ENCODE results near the gene HPCAL1. TPM values are rescaled to one million over a fixed set of nuclear protein-coding genes. Genes with fewer than 3 reads are reported as not detected.

HPCAL1 gene
- total and polyA plus RNA-seq, 10 of the 15 experiments (the other 5 are each of a cell fraction or from before 2014, with no cell fraction given) = 0.40 to 12.8 (median 7.9) TPM

GRCh38 chr2:10378189-10378588 is 75.5 kb downstream of the HPCAL1 start:
- Histone ChIP-seq H3K9ac (ENCODE audit: control insufficient read depth, insufficient read depth, low read length) (no peak overlapping the region), H3K27me3 (replicated peaks in 1 of 2; ENCODE audit: control insufficient read depth in 2 of 2, insufficient read depth in 2 of 2, low read length in 1 of 2) (no peaks in the 10 kb centered on the region), H3K9me3 (replicated peaks; ENCODE audit: control insufficient read depth, insufficient read depth, low read length) (no peaks in the 10 kb centered on the region), H3K27ac (ENCODE audit: control insufficient read depth, insufficient read depth) (no peak overlapping the region), H2AFZ (ENCODE audit: control insufficient read depth, low read depth, low read length) (no peak overlapping the region), H3K79me2 (ENCODE audit: control insufficient read depth, insufficient read depth, low read length) (no peaks in the 10 kb centered on the region), H4K20me1 (ENCODE audit: control insufficient read depth, insufficient read depth) (no peaks in the 10 kb centered on the region), H3K4me1 (ENCODE audit: control insufficient read depth, insufficient read depth, low read length) (peaks cover 43% of the 10 kb centered on the region), H3K4me2 (ENCODE audit: control insufficient read depth, insufficient read depth) (0 out of 2 replicates have a peak overlapping the region, but pooled peaks have one; percentile 57), H3K36me3 (ENCODE audit: control insufficient read depth in 2 of 2, insufficient read depth in 2 of 2, low read length in 1 of 2) (no peaks in the 10 kb centered on the region), H3K4me3 (no peak overlapping the region)
- FAIRE-seq = peak; percentile 84
- WGBS (ENCODE audit: insufficient coverage, insufficient replicate concordance, low lambda C conversion rate, missing lambda C conversion rate) = 11% methylated on average over 7 of the region's 7 CpGs
- RAD21 ChIA-PET (ENCODE audit: unreplicated experiment) = interaction anchor here (0.9 to 6.7 kb wide), 8 partner anchors 27 to 250 kb away, joined by 3 to 129 read pairs (median 4); partner anchors contain the start of gene HPCAL1
- intact Hi-C loops (cut with micrococcal nuclease; ENCODE audit: unreplicated experiment) = no loop called here
- SMC1A ChIA-PET (ENCODE audit: uncharacterized antibody, unreplicated experiment) = interaction anchor here (0.6 to 6.9 kb wide), 3 partner anchors 30 to 180 kb away, joined by 3 to 112 read pairs (median 6); no protein-coding TSS in a partner anchor
- TF ChIP-seq DPF2 (IDR thresholded peaks at IDR 0.05) (0 out of 2 replicates have a peak, but pooled peaks have one; percentile 35), NFYA (IDR thresholded peaks at IDR 0.05; ENCODE audit: borderline replicate concordance, low read depth, low read length) (no peak), IKZF2 (IDR thresholded peaks at IDR 0.05) (peak; percentile 22 to 46; a peak in 2 of 4 replicates), MTA3 (IDR thresholded peaks at IDR 0.05; ENCODE audit: borderline replicate concordance, low read length) (no peak), IKZF1 (conservative IDR thresholded peaks at IDR 0.05) (peak; percentile 65), CHD2 (IDR thresholded peaks at IDR 0.05; ENCODE audit: borderline replicate concordance, low read depth, low read length) (peak; percentile 6; the same call in 1 of the 2 replicates), ATF3 (IDR thresholded peaks at IDR 0.05; ENCODE audit: borderline replicate concordance, extremely low read depth, low read depth, low read length) (no peak), MLLT1 (IDR thresholded peaks at IDR 0.05) (0 out of 2 replicates have a peak, but pooled peaks have one; percentile 9), MEF2A (IDR thresholded peaks at IDR 0.05; ENCODE audit: insufficient read depth, low read depth, low read length) (0 out of 2 replicates have a peak, but pooled peaks have one; percentile 21), BHLHE40 (IDR thresholded peaks at IDR 0.05; ENCODE audit: borderline replicate concordance in 1 of 2, low read depth in 2 of 2, low read length in 1 of 2) (peak in 1 of 2 experiments; percentile 38; a peak in 1 of 4 replicates), CREM (IDR thresholded peaks at IDR 0.05; ENCODE audit: low read depth) (0 out of 2 replicates have a peak, but pooled peaks have one; percentile 21), ZNF384 (IDR thresholded peaks at IDR 0.05; ENCODE audit: borderline replicate concordance, low read depth, low read length) (peak; percentile 94), TAF1 (IDR thresholded peaks at IDR 0.05; ENCODE audit: borderline replicate concordance, low read depth, low read length) (0 out of 2 replicates have a peak, but pooled peaks have one; percentile 28), TCF3 (IDR thresholded peaks at IDR 0.05; ENCODE audit: borderline replicate concordance, insufficient read depth, low read depth, low read length) (peak; percentile 84; the same call in 1 of the 2 replicates), ATF7 (IDR thresholded peaks at IDR 0.05; ENCODE audit: low read depth) (peak; percentile 32; the same call in 1 of the 2 replicates), SPI1 (IDR thresholded peaks at IDR 0.05; ENCODE audit: borderline replicate concordance, insufficient read depth, low read depth, low read length) (peak; percentile 53; the same call in 1 of the 2 replicates), ELK1 (IDR thresholded peaks at IDR 0.05; ENCODE audit: low read depth, low read length) (0 out of 2 replicates have a peak, but pooled peaks have one; percentile 26), HDAC2 (IDR thresholded peaks at IDR 0.05) (no peak), YY1 (IDR thresholded peaks at IDR 0.05; ENCODE audit: low read depth, low read length) (no peak), EP300 (IDR thresholded peaks at IDR 0.05; ENCODE audit: borderline replicate concordance in 1 of 2, control insufficient read depth in 1 of 2, low read depth in 2 of 2, low read length in 2 of 2) (no peak), NBN (IDR thresholded peaks at IDR 0.05) (0 out of 2 replicates have a peak, but pooled peaks have one; percentile 54), TCF12 (IDR thresholded peaks at IDR 0.05; ENCODE audit: low read depth, low read length) (peak; percentile 84)
- in situ Hi-C loops (cut with MboI) = no loop called here
- BruUV-seq (replicated peaks) = no TSS peak
- ATAC-seq = peak; percentile 67
- CTCF ChIA-PET = interaction anchor here (1.3 to 2.9 kb wide), 3 partner anchors 31 to 254 kb away, joined by 3 to 36 read pairs (median 5); no protein-coding TSS in a partner anchor
- DNase-seq (ENCODE audit: low read depth, low spot score) = peak; percentile 53
- POLR2A ChIA-PET = interaction anchor here (0.7 to 7.1 kb wide), 6 partner anchors 12 to 75 kb away, joined by 3 to 77 read pairs (median 8); partner anchors contain the start of gene HPCAL1
